Hippocampal formation (tissue), 2 donors: ENCODE data around the gene ZNF618.

Experiments used
- DNase-seq, 2 donors: peaks; one replicate each; lab custom pipeline; 2025; lab: John Stamatoyannopoulos, UW

The ZNF618 gene

DNA sequence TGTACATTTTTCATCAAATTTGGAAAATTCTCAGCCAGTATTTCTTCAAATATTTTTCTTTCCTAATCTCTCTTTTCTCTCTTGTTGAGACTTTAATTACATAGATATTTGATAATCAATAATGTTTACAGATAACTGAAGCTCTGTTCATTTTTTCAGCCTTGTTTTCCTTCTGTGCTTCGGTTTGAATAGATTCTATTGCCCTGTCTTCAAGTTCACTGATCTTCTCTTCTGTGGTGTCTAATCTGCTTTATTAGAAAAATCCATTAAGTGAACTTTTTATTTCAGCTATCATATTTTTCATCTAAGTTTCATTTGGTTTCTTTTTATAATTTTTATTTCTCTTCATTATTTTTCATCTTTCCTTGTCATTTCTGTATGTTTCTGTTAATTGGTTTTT lies 147.9 kb downstream of the ZNF618 start:
- DNase-seq, result no peak

GRCh38 chr9:114025196-114025753 lies 149.2 kb downstream of the ZNF618 start:
- no peak for DNase-seq

DNA sequence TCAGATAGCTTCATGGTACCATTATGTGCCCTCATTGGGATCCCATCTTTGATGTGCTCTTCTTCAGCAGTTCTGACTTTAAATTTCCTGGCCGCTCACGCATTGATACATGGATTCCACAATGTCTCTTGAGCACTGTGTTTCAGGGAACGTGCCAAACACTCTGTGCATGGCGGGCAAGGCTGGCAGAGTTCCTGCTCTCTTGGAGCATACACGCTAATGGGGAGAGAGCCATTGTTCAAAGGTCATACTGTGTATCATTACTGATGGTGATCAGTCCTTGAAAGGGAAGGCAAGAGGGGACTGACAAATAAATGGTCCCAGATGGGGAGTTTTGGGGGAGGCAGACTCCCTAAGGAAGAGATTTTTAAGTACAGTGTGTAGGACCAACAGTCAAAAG lies 149.7 kb downstream of the ZNF618 start:
- DNase-seq, result no peak

DNA sequence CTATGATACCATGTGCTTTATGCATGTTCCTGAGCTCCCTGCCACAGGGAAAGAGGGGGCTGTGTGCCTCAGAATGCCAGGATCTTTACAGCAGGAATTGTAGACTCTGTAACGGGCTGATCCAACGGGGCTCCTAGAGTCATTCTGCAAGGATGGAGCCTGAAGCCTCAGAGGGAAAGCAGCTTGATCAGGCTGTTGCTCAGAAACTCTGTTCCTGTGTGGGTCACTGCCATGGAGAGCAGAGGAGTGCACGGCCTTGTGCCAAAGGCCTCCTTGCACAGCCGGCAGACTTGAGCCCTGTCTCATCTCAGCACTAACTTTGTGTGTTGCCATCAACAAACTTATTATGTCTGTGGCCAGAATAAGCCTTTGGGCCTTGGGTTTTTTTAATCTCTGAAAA lies 150.2 kb downstream of the ZNF618 start:
- no peak for DNase-seq

- DNase-seq, result no peak
These were observed 151.2 kb downstream of the ZNF618 start for GRCh38 chr9:114027159-114027862.

DNA sequence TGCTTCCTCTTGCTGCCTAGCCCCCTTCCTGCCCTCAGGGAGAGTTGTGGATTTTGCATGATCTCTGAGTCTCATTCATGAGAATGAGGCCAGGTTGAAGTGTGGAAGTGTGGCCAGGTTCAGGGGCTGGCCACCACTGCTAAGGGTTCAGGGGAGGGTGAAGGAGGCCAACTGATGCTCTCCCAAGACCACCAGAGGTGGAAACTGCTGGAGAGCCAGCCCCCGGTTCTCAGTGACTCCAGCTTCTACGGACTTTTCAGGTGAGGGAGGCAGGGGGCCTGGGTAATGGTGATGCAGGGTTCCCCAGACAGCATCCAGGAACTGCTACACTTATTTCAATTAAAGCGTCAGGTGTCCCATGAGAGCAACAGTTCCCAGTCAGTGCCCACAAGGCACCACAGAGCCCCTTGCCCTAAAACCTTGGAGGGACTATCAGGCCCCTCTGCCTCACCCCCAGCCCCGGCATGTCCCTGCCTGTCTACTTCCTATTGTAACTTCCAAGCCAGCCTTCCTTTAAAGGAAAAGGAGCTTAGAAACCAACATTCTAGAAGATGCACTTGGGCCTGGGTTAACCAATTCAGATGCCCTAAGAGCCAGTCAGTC lies 151.9 kb downstream of the ZNF618 start:
- no peak for DNase-seq

- no peak for DNase-seq
These were observed 152.5 kb downstream of the ZNF618 start for GRCh38 chr9:114028646-114029045.

DNA sequence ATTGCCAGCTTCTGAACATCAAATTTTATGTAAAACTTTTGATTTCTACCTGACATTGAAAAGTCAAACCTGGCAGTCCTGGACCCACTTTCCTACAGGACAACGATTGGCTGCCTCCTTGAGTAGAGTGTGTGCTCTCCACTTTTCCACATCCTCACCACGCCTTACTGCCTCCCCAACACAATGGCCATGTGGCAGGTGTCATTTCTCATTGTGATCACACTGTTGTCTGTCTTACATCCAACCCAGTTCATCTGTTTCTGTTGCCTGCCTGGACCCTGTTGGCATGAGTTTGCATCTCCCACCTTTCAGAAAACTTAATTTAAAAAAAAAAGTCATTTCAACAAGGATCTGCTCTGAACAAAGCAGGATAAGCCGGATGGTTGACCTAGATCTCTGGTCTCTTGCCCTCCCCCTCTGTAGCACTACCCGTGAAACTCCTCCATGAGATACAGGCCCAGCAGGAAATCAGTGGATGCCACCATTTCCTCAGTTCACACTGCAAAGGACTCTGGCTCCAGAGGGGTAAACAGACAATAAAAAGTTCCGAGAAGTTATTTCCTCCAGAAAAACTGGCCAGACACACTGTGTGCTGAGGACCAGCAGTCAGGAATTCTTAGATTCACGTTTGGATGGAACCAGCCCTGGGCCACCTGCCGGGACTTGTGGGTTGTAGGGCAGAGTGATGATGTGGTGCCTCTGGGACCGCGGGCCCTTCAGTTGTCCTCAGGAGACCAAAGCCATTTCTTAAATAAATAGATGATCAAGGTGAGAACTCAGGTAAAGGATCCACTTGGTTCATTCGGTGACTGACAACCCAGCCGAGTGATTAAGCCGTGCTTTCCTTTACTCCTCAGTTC lies 153.4 kb downstream of the ZNF618 start:
- DNase-seq, result no peak

DNA sequence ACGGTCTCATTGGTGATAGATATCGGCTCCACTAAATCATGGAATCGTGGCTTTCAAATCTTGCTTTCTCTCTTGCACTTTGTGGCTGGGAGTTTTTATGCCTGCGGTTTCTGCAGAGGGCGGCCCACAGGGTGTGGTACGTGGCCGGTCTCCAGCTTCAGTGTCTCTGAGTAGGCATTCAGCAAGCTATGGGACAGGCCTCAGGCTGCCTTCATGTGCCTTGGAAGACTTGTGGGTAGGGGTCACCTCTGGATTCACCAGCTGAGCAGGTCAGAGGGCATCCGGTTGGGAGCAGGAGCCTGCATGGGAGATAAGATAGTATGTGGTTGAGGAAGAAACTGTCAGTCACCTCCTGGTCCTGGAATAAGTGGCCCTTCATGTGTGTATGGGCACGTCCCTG lies 154.3 kb downstream of the ZNF618 start:
- no peak for DNase-seq

GRCh38 chr9:114031037-114031630 lies 155.0 kb downstream of the ZNF618 start:
- DNase-seq, result no peak

DNA sequence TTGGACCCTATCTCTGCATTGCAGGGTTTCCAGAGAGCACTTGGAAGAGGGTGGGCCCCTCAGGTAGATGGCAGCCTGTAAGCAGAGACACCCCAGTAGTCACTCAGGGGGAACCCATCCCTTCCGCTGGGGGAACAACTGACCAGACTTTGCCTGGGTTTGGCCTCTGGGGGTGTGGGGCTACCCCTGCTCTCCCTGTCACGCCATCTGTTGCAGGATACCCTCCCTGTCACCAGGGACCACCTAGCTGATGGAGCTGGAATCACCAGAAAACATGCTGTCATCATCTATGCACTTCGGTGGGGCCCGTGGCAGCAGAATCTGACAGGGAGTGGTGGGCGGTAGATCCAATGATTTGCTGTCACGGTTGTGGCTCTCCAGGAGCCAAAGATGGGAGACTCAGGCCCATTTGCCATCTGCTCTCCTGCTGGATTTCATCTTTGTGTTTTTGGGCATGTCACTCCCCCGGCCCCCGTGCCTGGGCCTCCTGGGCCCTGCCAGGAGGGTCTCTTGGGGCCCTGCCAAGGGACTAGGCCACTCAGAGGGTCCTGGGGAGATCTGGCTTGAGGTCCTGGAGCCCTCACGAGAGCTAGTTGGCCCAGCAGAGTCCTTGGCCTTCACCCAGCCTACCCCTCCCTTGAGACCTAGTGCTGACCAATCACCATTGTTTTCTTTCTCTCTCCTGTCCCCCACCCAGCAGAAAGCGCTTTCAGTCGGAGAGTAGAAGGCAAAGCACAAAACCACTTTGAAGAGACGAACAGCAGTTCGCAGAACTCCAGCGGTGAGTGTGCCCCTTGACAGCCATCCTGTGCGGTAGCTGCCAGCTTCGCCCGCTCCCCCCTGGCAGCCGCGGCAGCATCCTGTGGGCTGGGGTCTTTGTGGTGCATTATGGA lies 156.1 kb downstream of the ZNF618 start:
- no peak for DNase-seq

- DNase-seq, result peak in 1 of 2 donors; percentile 19
These were observed 157.4 kb downstream of the ZNF618 start for GRCh38 chr9:114033397-114034103.

DNA sequence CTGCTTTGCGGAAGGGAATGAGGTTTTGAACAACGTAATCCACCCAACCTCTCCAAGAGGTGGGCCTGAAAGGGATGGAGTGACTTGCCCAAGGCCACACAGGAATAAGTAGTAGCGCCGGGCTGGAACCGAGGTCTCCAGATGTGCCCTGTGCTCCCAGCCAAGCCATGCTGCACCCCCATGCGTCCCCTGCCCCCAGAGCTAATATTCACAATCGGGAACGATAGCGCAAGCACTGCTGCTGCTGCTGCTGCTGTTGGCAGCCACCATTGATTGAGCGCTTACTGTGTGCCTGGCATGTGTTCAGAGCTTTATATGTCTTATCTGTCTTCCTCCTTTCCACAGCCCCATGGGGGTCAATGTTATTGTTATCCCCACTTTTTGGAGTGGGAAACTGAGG lies 158.1 kb downstream of the ZNF618 start:
- no peak for DNase-seq

GRCh38 chr9:114034661-114035062 lies 158.6 kb downstream of the ZNF618 start:
- peak in 1 of 2 donors; percentile 23 for DNase-seq

DNA sequence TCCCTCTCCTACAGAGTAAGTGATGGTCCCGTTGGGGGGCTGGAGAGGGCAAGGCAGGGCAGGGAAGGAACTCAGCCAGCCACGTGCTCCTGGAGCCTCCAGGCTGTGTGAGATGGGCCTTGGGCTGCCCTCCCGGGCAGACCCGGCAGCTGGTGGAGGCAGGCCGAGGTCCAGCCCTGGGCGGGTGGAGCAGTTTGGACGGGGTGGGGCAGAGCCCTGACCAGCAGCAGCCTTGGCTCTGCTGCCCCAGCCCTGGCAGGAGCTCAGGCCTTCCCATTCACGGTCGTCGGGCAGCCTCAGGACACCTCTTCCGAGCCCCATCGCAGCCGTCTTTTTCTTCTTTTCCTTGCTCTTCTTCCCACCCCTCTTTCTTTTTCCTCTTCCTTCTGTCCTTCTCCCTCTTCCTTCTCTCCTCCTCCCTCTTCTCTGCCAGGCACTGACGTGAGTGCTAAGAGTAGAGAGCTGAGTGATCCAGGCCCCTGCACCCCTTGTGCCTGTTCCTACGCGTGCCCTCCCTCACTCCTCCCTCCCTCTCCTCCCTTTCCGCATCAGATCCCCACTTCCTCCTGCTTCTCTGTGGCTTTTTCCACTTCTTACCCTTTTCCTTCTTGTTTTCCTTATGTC lies 159.2 kb downstream of the ZNF618 start:
- DNase-seq, result peak in 1 of 2 donors; percentile 21

DNA sequence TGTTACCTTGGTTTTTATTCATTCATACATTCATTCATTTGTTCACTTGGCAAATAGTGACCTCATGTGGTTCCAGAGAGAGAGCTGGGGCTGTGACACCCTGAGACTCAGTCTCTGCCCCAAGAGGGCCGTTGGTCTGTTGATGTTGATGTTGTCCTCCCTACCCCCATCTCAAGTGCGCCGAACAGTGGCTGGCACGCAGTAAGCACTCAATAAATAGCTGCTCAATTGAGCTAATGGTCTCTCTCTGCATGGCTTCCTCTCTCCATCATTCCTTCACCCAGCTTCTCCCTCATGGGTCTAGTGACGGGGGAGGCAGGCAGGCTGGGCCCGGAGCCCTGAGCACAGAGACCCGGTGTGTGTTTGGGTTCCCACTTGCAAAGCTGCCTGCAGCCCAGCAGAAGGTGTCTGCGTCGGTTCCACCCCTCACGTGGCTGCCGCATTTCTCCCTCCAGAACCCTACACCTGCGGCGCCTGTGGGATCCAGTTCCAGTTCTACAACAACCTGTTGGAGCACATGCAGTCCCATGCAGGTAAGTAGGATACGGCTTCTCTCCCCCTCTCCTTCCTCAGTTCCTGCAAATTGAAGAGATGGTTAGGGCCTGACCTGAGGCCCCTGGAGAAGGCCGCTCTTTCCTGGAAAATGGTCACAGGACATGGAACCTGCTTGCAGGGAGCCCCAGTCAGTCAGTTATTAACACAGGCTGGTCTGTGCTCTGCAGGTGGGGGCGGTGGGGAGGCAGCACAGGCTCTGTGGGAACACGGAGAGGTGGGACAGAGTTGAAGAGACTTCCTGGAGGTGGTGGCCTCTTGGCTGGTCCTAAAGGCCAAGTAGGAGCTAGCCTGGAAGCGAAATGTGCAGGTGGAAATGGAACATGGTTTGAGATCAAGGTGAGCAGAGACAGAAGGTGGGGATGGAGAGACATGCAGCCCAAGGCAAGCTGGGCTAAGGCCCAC lies 160.0 kb downstream of the ZNF618 start:
- no peak for DNase-seq

DNA sequence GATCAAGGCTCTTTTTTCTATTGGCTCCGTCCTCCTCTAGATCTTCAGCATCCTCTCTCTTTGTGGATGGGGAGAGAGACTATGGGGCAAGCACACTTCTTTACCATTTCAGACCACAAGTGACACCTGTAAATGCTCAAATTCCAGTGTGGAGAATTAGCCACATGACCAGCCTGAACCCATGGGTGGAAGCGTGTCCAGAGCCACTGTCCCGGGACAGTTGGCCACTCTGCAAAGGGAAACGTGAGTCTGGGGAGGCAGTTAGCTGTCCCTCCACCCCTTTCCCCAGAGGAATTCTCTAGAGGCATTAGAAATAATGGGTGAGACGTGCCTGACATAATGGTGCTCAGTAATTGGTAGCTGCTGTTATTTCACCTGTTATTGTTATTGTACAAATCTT lies 161.1 kb downstream of the ZNF618 start:
- DNase-seq, result no peak

DNA sequence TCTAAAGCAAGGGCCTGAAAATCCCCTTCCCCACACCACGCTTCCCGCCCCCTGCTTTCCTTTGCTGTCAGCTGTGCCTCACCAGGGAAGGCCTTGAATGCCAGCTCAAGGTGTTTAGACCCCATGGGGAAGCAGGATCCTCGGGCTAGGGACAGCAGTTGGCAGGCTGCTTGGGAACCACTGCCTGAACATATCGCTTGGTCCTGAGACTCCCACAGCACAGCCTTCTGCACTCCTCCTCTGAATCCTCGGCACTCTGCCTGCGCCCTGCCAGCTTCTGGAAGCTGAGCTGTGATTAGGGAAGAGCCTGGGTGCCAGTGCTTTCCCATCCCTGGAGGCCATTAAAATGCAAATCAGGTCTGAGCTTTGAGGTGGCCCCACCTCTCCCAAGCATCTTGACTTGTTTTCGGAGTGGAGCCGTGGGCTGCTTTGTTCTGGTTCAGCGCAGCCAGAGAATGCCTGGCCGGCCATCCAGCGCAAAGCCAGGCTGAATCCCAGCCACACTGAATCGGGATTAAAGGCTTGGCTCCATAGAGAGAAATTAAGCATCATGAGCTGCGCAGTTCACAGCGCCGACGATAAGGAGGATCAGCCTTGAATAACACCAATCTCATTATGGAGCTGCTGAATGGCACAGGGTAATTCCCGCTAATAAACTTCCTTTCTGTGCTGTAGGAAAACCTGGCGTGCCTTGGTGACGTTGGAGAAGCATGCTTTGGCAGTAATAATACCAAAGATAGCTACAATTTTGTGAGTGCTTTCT lies 162.0 kb downstream of the ZNF618 start:
- peak in 1 of 2 donors; percentile 20 for DNase-seq
